OCI-LY7 (cell line): ENCODE results near the gene IFIH1. TPM values are rescaled to one million over a fixed set of nuclear protein-coding genes. Genes with fewer than 3 reads are reported as not detected.

Experiments
- BruUV-seq: library from RNA; stranded (reverse); fragments of 400-500 nt; replicated peaks from 2 replicates; lab custom pipeline; 2021; lab: Mats Ljungman, UMichigan
- CTCF ChIA-PET: fragments of 300-600 bp; sonication (Branson Sonifier 250); formaldehyde crosslinking; loops from one replicate; lab custom pipeline; 2022; ENCODE audit warnings: antibody characterized with exemption; ENCODE audit not compliant: unreplicated experiment; lab: Charles Lee
- POLR2A ChIA-PET: fragments of 300-600 bp; sonication (Branson Sonifier 250); formaldehyde crosslinking; loops from one replicate; lab custom pipeline; 2022; ENCODE audit warnings: antibody characterized with exemption; lab: Charles Lee
- DNase-seq: peaks from one replicate; pipeline ENCODE4 v3.0.0-alpha.2; 2015; ENCODE audit warnings: low spot score
- H2AFZ ChIP-seq: fragments of 200-600 bp; sonication (generic), shearing (Covaris generic); 2 replicates; pipeline ENCODE4 v1.6.1; 2014; ENCODE audit warnings: mild to moderate bottlenecking, antibody characterized with exemption, low read length, moderate library complexity
- H3K27ac ChIP-seq: fragments of 200-600 bp; sonication (generic); 2 replicates; pipeline ENCODE4 v1.5.1; 2014; ENCODE audit warnings: mixed run types, low read depth, mild to moderate bottlenecking, moderate library complexity, low read length, inconsistent platforms; ENCODE audit not compliant: poor library complexity, severe bottlenecking
- H3K36me3 ChIP-seq: fragments of 200-600 bp; sonication (generic); 2 replicates; pipeline ENCODE4 v1.6.1; 2014; ENCODE audit warnings: mild to moderate bottlenecking, antibody characterized with exemption, low read length, moderate library complexity, mixed read lengths; ENCODE audit not compliant: insufficient read depth
- H3K4me1 ChIP-seq: fragments of 200-600 bp; sonication (generic); 2 replicates; pipeline ENCODE4 v1.5.1; 2014; ENCODE audit warnings: mild to moderate bottlenecking, low read length; ENCODE audit not compliant: insufficient read depth, poor library complexity, severe bottlenecking
- H3K4me2 ChIP-seq: fragments of 200-600 bp; sonication (generic); 2 replicates; pipeline ENCODE4 v1.6.1; 2014; ENCODE audit warnings: mild to moderate bottlenecking, low read length
- H3K4me3 ChIP-seq: fragments of 200-600 bp; sonication (generic); 2 replicates; pipeline ENCODE4 v1.5.1; 2014; ENCODE audit warnings: mild to moderate bottlenecking, low read depth, low read length; ENCODE audit not compliant: poor library complexity, severe bottlenecking
- H3K79me2 ChIP-seq: fragments of 200-600 bp; sonication (generic); 2 replicates; pipeline ENCODE4 v1.6.1; 2016; ENCODE audit warnings: low read depth, mild to moderate bottlenecking, low read length, moderate library complexity, mixed read lengths; ENCODE audit not compliant: insufficient read depth
- H3K9me2 ChIP-seq: fragments of 200-600 bp; sonication (generic); 2 replicates; pipeline ENCODE4 v1.6.1; 2016; ENCODE audit warnings: mild to moderate bottlenecking, low read length, mixed read lengths; ENCODE audit not compliant: insufficient read depth
- H3K9me3 ChIP-seq: fragments of 200-600 bp; sonication (generic); 2 replicates; pipeline ENCODE4 v1.6.1; 2014; ENCODE audit warnings: mild to moderate bottlenecking, mixed run types, low read length, mixed read lengths
- H4K20me1 ChIP-seq: fragments of 200-600 bp; sonication (generic); 2 replicates; pipeline ENCODE4 v1.6.1; 2014; ENCODE audit warnings: mild to moderate bottlenecking, antibody characterized with exemption, low read length, moderate library complexity, mixed read lengths; ENCODE audit not compliant: insufficient read depth
- EZH2phosphoT487 ChIP-seq: fragments of 200-600 bp; sonication (generic); IDR thresholded peaks from 2 replicates; pipeline ENCODE4 v1.6.1; 2018; ENCODE audit warnings: low read depth, borderline replicate concordance, mild to moderate bottlenecking, mixed run types, antibody characterized with exemption, low read length, moderate library complexity, mixed read lengths
- intact Hi-C: fragments of 100-400 bp; cut with micrococcal nuclease; formaldehyde crosslinking; loops from one replicate; pipeline ENCODE4 v1.10.0; 2022; ENCODE audit not compliant: unreplicated experiment
- total RNA-seq, 2 experiments: library from RNA; depleted of rRNA in 1 of 2; stranded (reverse); fragments of >200 nt in 1 of 2; shearing (Covaris generic) in 1 of 2; gene quantifications; 2 replicates each; pipeline ENCODE4 v1.2.3, GENCODE V29; 2014 to 2022
- TF ChIP-seq, protein P1 (sequence below): fragments of 200-600 bp; sonication (generic); conservative IDR thresholded peaks from 2 replicates; pipeline ENCODE4 v1.5.1; 2014; ENCODE audit warnings: mild to moderate bottlenecking, antibody characterized with exemption, low read length, moderate library complexity, mixed read lengths

Gene IFIH1
- total RNA-seq, 2 experiments from 2014 or later, result 10.6 to 12.3 TPM

DNA sequence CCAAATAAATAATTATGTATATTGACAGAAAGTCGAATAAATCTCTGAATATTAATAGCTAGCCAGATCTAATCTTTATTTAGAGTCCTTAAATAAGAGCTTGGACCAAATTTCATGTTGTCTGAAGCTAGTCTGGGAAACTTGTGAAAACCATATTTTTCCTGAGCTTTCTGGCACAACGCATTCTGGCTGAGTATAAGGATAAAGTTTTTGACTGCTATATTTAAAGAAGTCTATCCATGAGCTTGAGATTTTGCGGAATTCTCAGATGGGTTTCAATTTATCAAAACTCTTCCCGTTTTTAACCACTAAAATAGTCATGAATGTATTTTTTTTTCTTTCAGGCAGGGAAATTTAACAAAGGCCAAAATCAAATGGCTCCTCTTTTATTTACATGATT is 99.1 kb downstream of the IFIH1 start:
- Histone ChIP-seq H3K9me3 (no peaks in the 10 kb centered on the region), H3K4me3 (no peak overlapping the region), H3K79me2 (no peaks in the 10 kb centered on the region), H3K36me3 (no peaks in the 10 kb centered on the region), H3K4me1 (no peaks in the 10 kb centered on the region), H3K4me2 (no peak overlapping the region), H3K9me2 (no peaks in the 10 kb centered on the region), H3K27ac (no peak overlapping the region), H4K20me1 (no peaks in the 10 kb centered on the region), H2AFZ (no peak overlapping the region)
- intact Hi-C loops, result no loop called here
- no TSS peak for BruUV-seq
- no peak for TF ChIP-seq EZH2phosphoT487
- TF ChIP-seq, protein P1, sequence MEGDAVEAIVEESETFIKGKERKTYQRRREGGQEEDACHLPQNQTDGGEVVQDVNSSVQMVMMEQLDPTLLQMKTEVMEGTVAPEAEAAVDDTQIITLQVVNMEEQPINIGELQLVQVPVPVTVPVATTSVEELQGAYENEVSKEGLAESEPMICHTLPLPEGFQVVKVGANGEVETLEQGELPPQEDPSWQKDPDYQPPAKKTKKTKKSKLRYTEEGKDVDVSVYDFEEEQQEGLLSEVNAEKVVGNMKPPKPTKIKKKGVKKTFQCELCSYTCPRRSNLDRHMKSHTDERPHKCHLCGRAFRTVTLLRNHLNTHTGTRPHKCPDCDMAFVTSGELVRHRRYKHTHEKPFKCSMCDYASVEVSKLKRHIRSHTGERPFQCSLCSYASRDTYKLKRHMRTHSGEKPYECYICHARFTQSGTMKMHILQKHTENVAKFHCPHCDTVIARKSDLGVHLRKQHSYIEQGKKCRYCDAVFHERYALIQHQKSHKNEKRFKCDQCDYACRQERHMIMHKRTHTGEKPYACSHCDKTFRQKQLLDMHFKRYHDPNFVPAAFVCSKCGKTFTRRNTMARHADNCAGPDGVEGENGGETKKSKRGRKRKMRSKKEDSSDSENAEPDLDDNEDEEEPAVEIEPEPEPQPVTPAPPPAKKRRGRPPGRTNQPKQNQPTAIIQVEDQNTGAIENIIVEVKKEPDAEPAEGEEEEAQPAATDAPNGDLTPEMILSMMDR, result no peak
- ChIA-PET POLR2A (interaction anchor here (0.6 kb wide), 1 partner anchor 84 kb away, joined by 4 read pairs; no protein-coding TSS in a partner anchor), CTCF (no interaction called here)
- no peak for DNase-seq

DNA sequence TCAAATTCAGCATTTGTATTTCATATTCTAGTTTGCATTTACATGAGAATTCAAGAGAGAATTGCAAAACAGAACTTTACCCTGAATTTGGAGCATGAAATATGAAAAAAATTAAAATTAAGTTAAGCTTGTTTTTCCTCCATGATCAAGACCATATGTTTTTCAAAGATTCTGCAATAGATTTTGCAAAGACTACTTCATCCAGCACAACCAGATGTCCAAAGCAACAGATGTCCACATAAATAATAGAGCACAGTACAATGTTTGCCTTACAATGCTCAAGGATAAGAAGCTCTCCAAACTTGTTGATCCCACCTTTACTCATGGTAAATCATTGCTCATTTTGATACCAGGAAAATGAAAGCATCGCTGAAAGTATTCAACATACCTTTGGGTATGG is 100.9 kb downstream of the IFIH1 start:
- ChIA-PET POLR2A (no interaction called here), CTCF (no interaction called here)
- no peak for TF ChIP-seq EZH2phosphoT487
- TF ChIP-seq, protein P1, result no peak

More for the DNA sequence above, 100.9 kb downstream of the IFIH1 start:
- Histone ChIP-seq H3K4me1 (no peaks in the 10 kb centered on the region), H2AFZ (no peak overlapping the region), H3K4me2 (no peak overlapping the region), H3K4me3 (no peak overlapping the region), H3K9me3 (no peaks in the 10 kb centered on the region), H3K27ac (no peak overlapping the region), H3K36me3 (no peaks in the 10 kb centered on the region), H3K9me2 (no peaks in the 10 kb centered on the region), H3K79me2 (no peaks in the 10 kb centered on the region), H4K20me1 (no peaks in the 10 kb centered on the region)
- no peak for DNase-seq
- intact Hi-C loops, result no loop called here
- BruUV-seq, result no TSS peak

Other genes starting within 250 kb of the IFIH1 start
- not detected in 2 replicates for gene DPP4, start 244.5 kb downstream of the IFIH1 start, total RNA-seq (2014; rRNA removed; shearing (Covaris generic))
- not detected in 2 replicates for gene DPP4, start 244.5 kb downstream of the IFIH1 start, total RNA-seq (2022)
- not detected in 2 replicates for gene GCG, start 166.4 kb downstream of the IFIH1 start, total RNA-seq (2014; rRNA removed; shearing (Covaris generic))
- gene GCG, start 166.4 kb downstream of the IFIH1 start, total RNA-seq (2022), result not detected in 2 replicates
- gene FAP, start 75.2 kb downstream of the IFIH1 start, total RNA-seq (2014; rRNA removed; shearing (Covaris generic)), result not detected in 2 replicates
- not detected in 2 replicates for gene FAP, start 75.2 kb downstream of the IFIH1 start, total RNA-seq (2022)
- gene GCA, start 25.4 kb upstream of the IFIH1 start, total RNA-seq (2014; rRNA removed; shearing (Covaris generic)), result 31.9 and 37.3 TPM in 2 replicates
- 38.4 and 43.9 TPM in 2 replicates for gene GCA, start 25.4 kb upstream of the IFIH1 start, total RNA-seq (2022)